Uterus (tissue), 4 donors: ENCODE measurements around the gene SNAPC3. TPM values are rescaled to one million over a fixed set of nuclear protein-coding genes. Genes with fewer than 3 reads are reported as not detected.

ENCODE experiments used
- DNase-seq, 2 donors: peaks; one replicate each; pipeline ENCODE4 v3.0.0-alpha.2; 2019 to 2020
- H3K27ac ChIP-seq, 2 donors: fragments of 200-600 bp; sonication (generic); 1 replicate in 1 of 2; 2 replicates in 1 of 2; pipeline ENCODE4 v1.5.1; 2016 to 2018
- H3K27me3 ChIP-seq, 2 donors: fragments of 200-600 bp; sonication (generic); one replicate each; pipeline ENCODE4 v1.5.1; 2018 to 2019; ENCODE audit warnings: control low read depth in 1 of 2
- H3K36me3 ChIP-seq, 2 donors: fragments of 200-600 bp; sonication (generic); one replicate each; pipeline ENCODE4 v1.5.1; 2019; ENCODE audit warnings: control low read depth in 1 of 2
- H3K4me1 ChIP-seq, 2 donors: fragments of 200-600 bp; sonication (generic); one replicate each; pipeline ENCODE4 v1.5.1; 2018 to 2019; ENCODE audit warnings: control low read depth in 1 of 2
- H3K4me3 ChIP-seq, 2 donors: fragments of 200-600 bp; sonication (generic); 1 replicate in 1 of 2; 2 replicates in 1 of 2; pipeline ENCODE4 v1.5.1; 2018 to 2019; ENCODE audit warnings: mild to moderate bottlenecking in 1 of 2
- H3K9me3 ChIP-seq, 2 donors: fragments of 200-600 bp; sonication (generic); one replicate each; pipeline ENCODE4 v1.5.1; 2019; ENCODE audit warnings: control low read depth in 1 of 2
- CTCF ChIP-seq, 4 experiments: fragments of 200-600 bp in 2 of 4; fragments of 450-650 bp in 2 of 4; sonication (generic) in 2 of 4; IDR thresholded peaks; one replicate each; pipeline ENCODE4 v1.5.1; 2016 to 2019; ENCODE audit warnings: antibody characterized with exemption in 4 of 4, mild to moderate bottlenecking in 2 of 4, moderate library complexity in 1 of 4
- POLR2A ChIP-seq, 2 donors: fragments of 450-650 bp; IDR thresholded peaks; one replicate each; pipeline ENCODE4 v1.6.1; 2016; ENCODE audit warnings: antibody characterized with exemption in 2 of 2, mild to moderate bottlenecking in 1 of 2, moderate library complexity in 1 of 2
- intact Hi-C: fragments of 100-400 bp; cut with DNase I; formaldehyde crosslinking; loops from one replicate; pipeline ENCODE4 v1.15.1; 2023; ENCODE audit warnings: low total_unique reads
- total RNA-seq, 4 donors: library from RNA; depleted of rRNA in 3 of 4; stranded (reverse); fragments of >200 nt in 3 of 4; gene quantifications; one replicate each; pipeline versions ENCODE4 v1.1.0 to v1.2.4, GENCODE V29; 2014 to 2023
- donor health status: DM: yes; HTN: yes; CAD: no.

SNAPC3 gene
- 10 to 100 TPM; 31.5 to 67.1 (median 39.7) TPM for total RNA-seq

DNA sequence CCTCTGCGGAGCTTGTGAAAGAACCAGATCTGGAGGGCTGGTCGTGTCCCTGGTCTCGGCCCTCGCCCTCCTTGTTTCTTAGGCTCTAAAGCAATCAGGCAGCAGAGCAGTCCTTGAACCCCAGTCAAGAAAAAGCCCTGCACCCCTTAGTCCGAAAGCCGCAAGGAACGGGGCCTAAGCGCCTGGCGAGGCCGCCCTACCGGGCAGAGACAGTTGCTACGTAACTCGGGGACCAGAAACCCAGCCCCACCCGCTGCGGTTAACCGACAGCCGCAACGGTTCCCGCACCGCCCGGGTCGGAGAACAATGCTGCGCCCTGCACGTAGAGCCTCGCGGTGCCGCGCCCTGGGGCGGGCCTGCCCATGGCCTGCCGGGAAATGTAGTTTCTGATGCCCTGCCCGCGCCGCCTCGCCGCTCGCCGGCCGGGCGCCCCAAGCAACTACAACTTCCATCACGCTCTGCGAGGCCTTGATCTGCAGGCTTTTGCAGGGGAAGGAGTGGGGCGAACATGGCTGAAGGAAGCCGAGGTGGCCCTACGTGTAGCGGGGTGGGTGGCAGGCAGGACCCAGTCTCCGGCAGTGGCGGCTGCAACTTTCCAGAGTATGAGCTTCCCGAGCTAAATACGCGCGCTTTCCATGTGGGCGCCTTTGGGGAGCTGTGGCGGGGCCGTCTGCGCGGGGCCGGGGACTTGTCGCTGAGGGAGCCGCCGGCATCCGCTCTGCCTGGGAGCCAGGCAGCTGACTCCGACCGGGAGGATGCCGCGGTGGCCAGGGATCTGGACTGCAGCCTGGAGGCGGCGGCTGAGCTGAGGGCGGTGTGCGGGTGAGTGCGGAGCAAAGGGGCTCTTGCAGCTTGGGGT lies at the start of gene SNAPC3:
TSS of gene SNAPC3 (plus strand) at position 505 of the 859 bp plus-strand sequence. CDS start at position 509, 4 bp downstream.
- Histone ChIP-seq H3K36me3 (no peaks in the 10 kb centered on the region), H3K27me3 (no peaks in the 10 kb centered on the region), H3K4me1 (no peaks in the 10 kb centered on the region), H3K9me3 (no peaks in the 10 kb centered on the region), H3K27ac (peak within 1 kb of the TSS; percentile 94 to 95), H3K4me3 (peak within 1 kb of the TSS; percentile 73 to 82)
- TF ChIP-seq CTCF (IDR thresholded peaks at IDR 0.05) (peak in 2 of 4 experiments; percentile 23 to 46), POLR2A (IDR thresholded peaks at IDR 0.05) (peak; percentile 64 to 73)
- DNase-seq, result peak; percentile 90 to 92
- intact Hi-C loops, result no loop called here

DNA sequence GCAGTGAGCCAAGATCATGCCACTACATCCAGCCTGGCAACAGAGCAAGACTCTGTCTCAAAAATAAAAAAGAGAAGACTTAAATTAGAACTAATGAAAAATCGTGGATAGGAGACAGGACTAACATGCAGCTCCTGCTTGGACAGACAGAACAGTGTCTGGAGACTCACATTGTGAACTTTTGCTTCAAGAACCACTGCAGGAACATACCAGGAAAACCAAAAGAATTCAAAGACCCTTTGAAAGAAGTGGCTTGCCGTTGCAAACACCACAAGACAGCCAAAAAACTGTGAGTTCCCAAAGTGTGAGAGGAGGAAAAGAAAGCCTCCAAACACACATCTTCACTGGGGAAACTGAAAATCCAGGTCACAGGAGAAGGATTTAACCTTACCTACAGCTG lies 48.8 kb upstream of the SNAPC3 start:
- no peaks in the 10 kb centered on the region for H3K36me3 ChIP-seq
- intact Hi-C loops, result no loop called here
- no peaks in the 10 kb centered on the region for H3K4me1 ChIP-seq
- TF ChIP-seq POLR2A (IDR thresholded peaks at IDR 0.05) (no peak), CTCF (IDR thresholded peaks at IDR 0.05) (no peak)
- DNase-seq, result no peak
- H3K27ac ChIP-seq, result peak overlapping the region; percentile 57 to 83
- no peaks in the 10 kb centered on the region for H3K9me3 ChIP-seq
- H3K27me3 ChIP-seq, result no peaks in the 10 kb centered on the region
- H3K4me3 ChIP-seq, result no peak overlapping the region

DNA sequence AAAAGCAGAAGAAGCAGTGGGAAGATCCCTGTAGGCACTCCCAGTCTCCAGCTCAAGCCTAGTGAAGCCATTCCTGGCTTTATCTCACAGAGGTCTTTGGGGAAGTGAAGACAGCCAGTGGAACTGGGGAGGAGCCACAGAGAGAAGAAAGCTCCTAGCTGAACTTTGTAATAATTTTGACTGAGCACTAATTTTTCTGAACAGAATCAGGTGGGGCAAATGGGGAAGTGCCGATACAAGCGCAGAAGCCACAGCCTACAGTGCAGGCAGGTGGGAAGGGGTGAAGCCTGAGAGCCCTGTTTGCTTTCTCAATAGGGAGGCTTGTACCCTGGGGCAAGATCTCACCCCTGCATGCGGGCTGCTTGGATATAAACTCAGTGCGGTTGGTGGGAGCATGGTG lies 48.4 kb upstream of the SNAPC3 start:
- Histone ChIP-seq H3K36me3 (no peaks in the 10 kb centered on the region), H3K27ac (peak overlapping the region; percentile 17 to 83), H3K4me3 (no peak overlapping the region), H3K27me3 (no peaks in the 10 kb centered on the region), H3K4me1 (no peaks in the 10 kb centered on the region), H3K9me3 (no peaks in the 10 kb centered on the region)
- intact Hi-C loops, result no loop called here
- TF ChIP-seq POLR2A (IDR thresholded peaks at IDR 0.05), result no peak
- no peak for TF ChIP-seq CTCF (IDR thresholded peaks at IDR 0.05)
- no peak for DNase-seq

DNA sequence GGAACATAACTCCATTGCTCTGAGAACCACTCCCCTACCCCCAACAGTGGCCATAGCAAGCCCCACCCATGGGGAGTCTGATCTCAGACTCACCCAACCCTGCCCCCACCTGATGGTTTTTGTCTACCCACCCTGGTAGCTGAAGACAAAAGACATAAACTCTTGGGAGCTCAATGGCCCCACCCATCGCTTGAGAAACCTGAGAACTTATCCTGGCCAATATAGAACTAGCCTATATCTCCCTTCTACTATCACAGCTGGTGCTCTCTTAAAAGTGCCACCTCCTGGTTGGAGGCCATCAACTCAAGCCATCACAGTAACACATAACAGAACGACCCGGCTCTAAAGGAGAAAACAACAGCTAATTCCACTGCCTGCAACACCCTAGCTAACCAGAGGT lies 47.9 kb upstream of the SNAPC3 start:
- intact Hi-C loops, result no loop called here

More for the DNA sequence above, 47.9 kb upstream of the SNAPC3 start:
- no peaks in the 10 kb centered on the region for H3K36me3 ChIP-seq
- DNase-seq, result no peak
- no peaks in the 10 kb centered on the region for H3K27me3 ChIP-seq
- H3K4me1 ChIP-seq, result no peaks in the 10 kb centered on the region
- peak overlapping the region in 1 of 2 donors; percentile 83 for H3K27ac ChIP-seq
- TF ChIP-seq CTCF (IDR thresholded peaks at IDR 0.05), result no peak
- TF ChIP-seq POLR2A (IDR thresholded peaks at IDR 0.05), result no peak
- no peaks in the 10 kb centered on the region for H3K9me3 ChIP-seq
- H3K4me3 ChIP-seq, result no peak overlapping the region
